ENCODE results near the gene PPARA. TPM values are rescaled to one million over a fixed set of nuclear protein-coding genes. Genes with fewer than 3 reads are reported as not detected.

The PPARA gene
- total RNA-seq, 2 experiments from 2014 or later, result 3.3 to 10.5 TPM

DNA sequence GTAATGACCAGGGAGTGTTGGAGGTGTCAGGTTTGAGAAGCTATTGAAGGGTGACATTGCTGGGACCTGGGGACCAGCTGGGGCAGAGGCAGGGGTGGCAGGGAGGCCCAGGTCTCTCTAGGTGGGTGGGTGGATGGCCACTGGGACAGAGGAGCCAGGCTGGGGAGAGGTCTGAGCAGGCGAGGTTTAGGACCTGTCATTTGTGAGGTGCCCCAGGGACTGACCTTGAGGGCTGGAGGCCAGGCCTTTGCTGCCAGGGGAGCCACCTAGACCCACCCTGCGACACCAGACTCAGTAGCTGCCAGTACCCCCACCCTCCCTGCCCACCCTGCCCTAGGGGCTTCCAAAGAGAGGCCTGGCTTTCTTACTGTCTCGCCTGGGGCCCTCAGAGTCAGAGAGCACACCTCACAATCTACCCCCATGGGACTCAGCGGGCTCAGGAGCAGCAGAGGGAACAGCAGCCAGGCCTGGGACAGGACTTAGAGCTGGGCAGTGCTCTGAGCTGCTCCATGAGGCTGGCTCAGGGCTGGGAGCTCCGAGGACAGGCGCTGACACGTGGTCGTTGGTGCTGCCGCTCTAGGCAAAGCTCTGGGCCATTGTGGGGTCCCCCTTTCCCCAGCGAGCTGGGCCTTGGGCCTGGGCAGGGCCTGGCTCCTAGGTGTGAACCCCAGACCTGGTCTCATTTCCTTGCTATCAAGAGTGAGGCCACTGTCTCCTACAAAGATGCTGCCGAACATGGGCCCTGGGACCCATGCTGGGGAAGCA, 28.6 kb upstream of the PPARA start:
- Histone ChIP-seq H3K4me1 (ENCODE audit: insufficient read depth, low read length, poor library complexity, severe bottlenecking) (peaks cover 5% of the 10 kb centered on the region), H3K4me2 (ENCODE audit: low read length) (no peak overlapping the region), H3K4me3 (ENCODE audit: low read depth, low read length, poor library complexity, severe bottlenecking) (no peak overlapping the region), H3K27ac (ENCODE audit: low read depth, low read length, poor library complexity, severe bottlenecking) (no peak overlapping the region), H4K20me1 (ENCODE audit: insufficient read depth, low read length) (no peaks in the 10 kb centered on the region), H3K79me2 (ENCODE audit: insufficient read depth, low read depth, low read length) (no peaks in the 10 kb centered on the region), H3K36me3 (ENCODE audit: insufficient read depth, low read length) (no peaks in the 10 kb centered on the region), H3K9me2 (ENCODE audit: insufficient read depth, low read length) (no peaks in the 10 kb centered on the region), H2AFZ (ENCODE audit: low read length) (no peak overlapping the region), H3K9me3 (ENCODE audit: low read length) (no peaks in the 10 kb centered on the region)
- intact Hi-C loops (cut with micrococcal nuclease; ENCODE audit: unreplicated experiment), result loop anchor here (1.0 to 5.0 kb wide), 3 partner anchors 176 to 421 kb away; partner anchors contain the start of gene GTSE1
- DNase-seq (ENCODE audit: low spot score), result no peak
- ChIA-PET CTCF (ENCODE audit: unreplicated experiment) (interaction anchor here (0.7 kb wide), 1 partner anchor 194 kb away, joined by 6 read pairs; no protein-coding TSS in a partner anchor), POLR2A (no interaction called here)
- TF ChIP-seq, protein P1, sequence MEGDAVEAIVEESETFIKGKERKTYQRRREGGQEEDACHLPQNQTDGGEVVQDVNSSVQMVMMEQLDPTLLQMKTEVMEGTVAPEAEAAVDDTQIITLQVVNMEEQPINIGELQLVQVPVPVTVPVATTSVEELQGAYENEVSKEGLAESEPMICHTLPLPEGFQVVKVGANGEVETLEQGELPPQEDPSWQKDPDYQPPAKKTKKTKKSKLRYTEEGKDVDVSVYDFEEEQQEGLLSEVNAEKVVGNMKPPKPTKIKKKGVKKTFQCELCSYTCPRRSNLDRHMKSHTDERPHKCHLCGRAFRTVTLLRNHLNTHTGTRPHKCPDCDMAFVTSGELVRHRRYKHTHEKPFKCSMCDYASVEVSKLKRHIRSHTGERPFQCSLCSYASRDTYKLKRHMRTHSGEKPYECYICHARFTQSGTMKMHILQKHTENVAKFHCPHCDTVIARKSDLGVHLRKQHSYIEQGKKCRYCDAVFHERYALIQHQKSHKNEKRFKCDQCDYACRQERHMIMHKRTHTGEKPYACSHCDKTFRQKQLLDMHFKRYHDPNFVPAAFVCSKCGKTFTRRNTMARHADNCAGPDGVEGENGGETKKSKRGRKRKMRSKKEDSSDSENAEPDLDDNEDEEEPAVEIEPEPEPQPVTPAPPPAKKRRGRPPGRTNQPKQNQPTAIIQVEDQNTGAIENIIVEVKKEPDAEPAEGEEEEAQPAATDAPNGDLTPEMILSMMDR (conservative IDR thresholded peaks at IDR 0.05; ENCODE audit: low read length), result no peak
- no peak for TF ChIP-seq EZH2phosphoT487 (IDR thresholded peaks at IDR 0.05; ENCODE audit: borderline replicate concordance, low read depth, low read length)
- no TSS peak for BruUV-seq (replicated peaks)

DNA sequence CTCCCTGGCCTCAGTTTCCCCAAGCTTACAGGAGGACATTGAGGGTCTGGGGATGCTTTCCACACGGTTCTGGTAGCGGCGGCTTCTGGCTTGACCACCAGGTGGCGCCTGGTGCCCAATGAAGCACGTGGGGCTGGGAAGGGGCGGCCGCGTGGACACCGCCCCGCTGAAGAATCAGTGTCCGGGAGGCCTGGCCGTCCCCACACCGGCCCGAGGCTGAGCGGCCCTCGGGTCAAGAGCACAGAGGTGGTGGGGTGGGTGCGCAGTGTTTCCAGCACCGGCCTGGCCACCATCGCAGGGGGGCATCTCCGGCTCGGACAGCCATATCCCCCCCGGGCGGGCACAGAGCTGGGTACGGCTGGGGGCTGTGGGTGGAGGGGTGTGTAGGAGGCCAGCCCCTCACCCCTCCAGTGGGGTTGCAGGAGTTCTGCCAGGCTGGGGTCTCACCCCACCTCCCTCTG, 27.8 kb upstream of the PPARA start:
- Histone ChIP-seq H3K9me2 (ENCODE audit: insufficient read depth, low read length) (no peaks in the 10 kb centered on the region), H3K4me1 (ENCODE audit: insufficient read depth, low read length, poor library complexity, severe bottlenecking) (no peaks in the 10 kb centered on the region), H3K79me2 (ENCODE audit: insufficient read depth, low read depth, low read length) (no peaks in the 10 kb centered on the region), H3K9me3 (ENCODE audit: low read length) (no peaks in the 10 kb centered on the region), H4K20me1 (ENCODE audit: insufficient read depth, low read length) (no peaks in the 10 kb centered on the region), H3K4me3 (ENCODE audit: low read depth, low read length, poor library complexity, severe bottlenecking) (no peak overlapping the region), H3K36me3 (ENCODE audit: insufficient read depth, low read length) (no peaks in the 10 kb centered on the region), H3K27ac (ENCODE audit: low read depth, low read length, poor library complexity, severe bottlenecking) (no peak overlapping the region), H2AFZ (ENCODE audit: low read length) (peak overlapping the region; percentile 51; the same call in 1 of the 2 replicates), H3K4me2 (ENCODE audit: low read length) (peak overlapping the region; percentile 35; the same call in 1 of the 2 replicates)
- CTCF ChIA-PET (ENCODE audit: unreplicated experiment), result interaction anchor here (0.7 kb wide), 1 partner anchor 193 kb away, joined by 6 read pairs; no protein-coding TSS in a partner anchor
- intact Hi-C loops (cut with micrococcal nuclease; ENCODE audit: unreplicated experiment), result loop anchor here (1.0 to 5.0 kb wide), 3 partner anchors 175 to 420 kb away; partner anchors contain the start of gene GTSE1
- no TSS peak for BruUV-seq (replicated peaks)
- POLR2A ChIA-PET, result no interaction called here
- DNase-seq (ENCODE audit: low spot score), result peak; percentile 73
- TF ChIP-seq, protein P1 (conservative IDR thresholded peaks at IDR 0.05; ENCODE audit: low read length), result peak; percentile 95
- TF ChIP-seq EZH2phosphoT487 (IDR thresholded peaks at IDR 0.05; ENCODE audit: borderline replicate concordance, low read depth, low read length), result no peak
